Heart right ventricle (tissue), 16 donors: Measurements from ENCODE around the gene RPS6KC1. TPM values are rescaled to one million over a fixed set of nuclear protein-coding genes. Genes with fewer than 3 reads are reported as not detected.

Experiments used
- ATAC-seq, 8 donors: fragments of 200-7000 bp; cut with Tn5 transposase; one replicate each; pipeline ENCODE4 v1.9.1; 2020; ENCODE audit warnings: mild to moderate bottlenecking in 8 of 8, moderate library complexity in 8 of 8, moderate number of reproducible peaks in 1 of 8
- DNase-seq, 2 donors: peaks; one replicate each; pipeline ENCODE4 v3.0.0-alpha.2; 2020
- H3K27ac ChIP-seq, 10 donors: fragments of 200-600 bp; sonication (generic) in 2 of 10; one replicate each; pipeline versions ENCODE4 v1.5.0 to v1.8.0; 2020 to 2022; ENCODE audit warnings: mild to moderate bottlenecking in 3 of 10
- H3K27me3 ChIP-seq, 7 donors: fragments of 200-600 bp; one replicate each; pipeline ENCODE4 v1.8.0; 2021 to 2022; ENCODE audit warnings: mild to moderate bottlenecking in 2 of 7
- H3K36me3 ChIP-seq, 9 donors: fragments of 200-600 bp; sonication (generic) in 1 of 9; one replicate each; pipeline versions ENCODE4 v1.5.0 to v1.8.0; 2020 to 2022; ENCODE audit warnings: mild to moderate bottlenecking in 2 of 9
- H3K4me1 ChIP-seq, 9 donors: fragments of 200-600 bp; sonication (generic) in 1 of 9; one replicate each; pipeline versions ENCODE4 v1.5.0 to v1.8.0; 2020 to 2022; ENCODE audit warnings: mild to moderate bottlenecking in 4 of 9
- H3K4me3 ChIP-seq, 10 donors: fragments of 200-600 bp; sonication (generic) in 2 of 10; one replicate each; pipeline versions ENCODE4 v1.5.0 to v1.8.0; 2020 to 2022; ENCODE audit warnings: mild to moderate bottlenecking in 7 of 10, moderate library complexity in 2 of 10
- H3K9me3 ChIP-seq, 11 donors: fragments of 200-600 bp in 10 of 11; sonication (generic) in 2 of 11; one replicate each; pipeline versions ENCODE4 v1.5.0 to v1.8.0; 2013 to 2022; ENCODE audit warnings: mild to moderate bottlenecking in 2 of 11, control low read depth in 1 of 11, moderate library complexity in 1 of 11
- CTCF ChIP-seq, 9 donors: fragments of 200-600 bp; sonication (generic) in 2 of 9; IDR thresholded peaks; one replicate each; pipeline versions ENCODE4 v1.5.0 to v1.8.0; 2021 to 2022; ENCODE audit warnings: antibody characterized with exemption in 9 of 9, mild to moderate bottlenecking in 5 of 9, moderate library complexity in 1 of 9
- WGBS, 2 donors: extraction: QIAGEN DNeasy Blood & Tissue Kit; methylation state at CpG; one replicate each; pipeline ENCODE4 v1.1.7; 2013; ENCODE audit warnings: inconsistent platforms in 1 of 2; 5-methylcytosine and 5-hydroxymethylcytosine counted together
- intact Hi-C, 10 donors: fragments of 100-400 bp; cut with DNase I; formaldehyde crosslinking; loops; one replicate each; pipeline versions ENCODE4 v1.11.1 to v1.14.2; 2022
- polyA plus RNA-seq, 2 donors: library from polyadenylated mRNA; stranded (reverse); fragments of 200-250 nt; gene quantifications; one replicate each; pipeline ENCODE4 v1.2.3, GENCODE V29; 2013
- total RNA-seq, 10 donors: library from RNA; stranded (reverse); fragmentation: NEBNext Ultra II Directional in 3 of 10; extraction: Animal tissue kit (Norgen Biotek cat#: 25700) in 3 of 10; gene quantifications; one replicate each; pipeline versions ENCODE4 v1.2.1 to v1.2.4, GENCODE V29; 2021 to 2023
- donor health status: Arrhythmogenic right ventricular cardiomyopathy.
- donor health status: ischemic (EF 13 %, LVEDD 7.1; RV severe dilation, severe dysfunction).
- donor health status: healthy with polysubstance abuse.
- donor health status: DM: no; HTN: yes; CAD: no.
- donor health status: DM: no; HTN: no; CAD: no.
- donor health status: ischemic (EF 25% LVEDD 6.9; RV normal size, moderate dysfunction).
- donor health status: ischemic (EF 25% LVEDD 5.7; RV mildly dilated, moderate dysfunction).
- donor health status: healthy.
- donor health status: DM: yes; HTN: yes; CAD: no.
- donor health status: Ischemic cardiomyopathy.
- donor health status: ischemic (EF 35%, LVEDD 5.7; RV mildly dilated, moderate dysfunction).
- donor health status: nonischemic (EF 11% LVEDD 7.7; RV severe dilation, severe dysfunction).
- donor health status: DM: yes; HTN: yes; CAD: no.
- donor health status: PGD.
- donor health status: ischemic (EF 29% LVEDD 5.4; RV normal size, mild dysfunction).
- donor health status: nonischemic (EF 23%, LVEDD 6.1; RV moderate dilation, normal function).

Gene RPS6KC1
- total and polyA plus RNA-seq, 12 donors: 3.8 to 13.8 (median 10.3) TPM

GRCh38 chr1:213287987-213288386 is 236.9 kb downstream of the RPS6KC1 start:
- intact Hi-C loops: no loop called here
- H3K4me1 ChIP-seq: no peaks in the 10 kb centered on the region
- H3K4me3 ChIP-seq: no peak overlapping the region
- no peaks in the 10 kb centered on the region for H3K36me3 ChIP-seq
- H3K9me3 ChIP-seq: peaks cover 0 to 19% (median 0%) of the 10 kb centered on the region in 11 donors
- no peak for DNase-seq
- no peaks in the 10 kb centered on the region for H3K27me3 ChIP-seq
- no peak for TF ChIP-seq CTCF (IDR thresholded peaks at IDR 0.05)
- no peak overlapping the region for H3K27ac ChIP-seq
- WGBS, 2 donors: 82 to 85% methylated on average over 5 of the region's 5 CpGs
- no peak for ATAC-seq

- DNase-seq (no peak), ATAC-seq (no peak)
- no peak overlapping the region for H3K27ac ChIP-seq
- no peaks in the 10 kb centered on the region for H3K27me3 ChIP-seq
- H3K4me3 ChIP-seq: no peak overlapping the region
- TF ChIP-seq CTCF (IDR thresholded peaks at IDR 0.05): no peak
- 76 to 79% methylated on average over 4 of the region's 4 CpGs for WGBS, 2 donors
- H3K9me3 ChIP-seq: peaks cover 0 to 10% (median 0%) of the 10 kb centered on the region in 11 donors
- H3K36me3 ChIP-seq: no peaks in the 10 kb centered on the region
- H3K4me1 ChIP-seq: no peaks in the 10 kb centered on the region
- intact Hi-C loops: no loop called here
Measured at GRCh38 chr1:213291526-213291925, 240.5 kb downstream of the RPS6KC1 start.

GRCh38 chr1:213292614-213293013 is 241.6 kb downstream of the RPS6KC1 start:
- WGBS, 2 donors: 81 to 87% methylated on average over 2 of the region's 2 CpGs
- TF ChIP-seq CTCF (IDR thresholded peaks at IDR 0.05): no peak

GRCh38 chr1:213295860-213296259 is 244.8 kb downstream of the RPS6KC1 start:
- WGBS, 2 donors: 97 to 100% methylated on average over 1 of the region's 1 CpG

More at GRCh38 chr1:213292614-213293013, 241.6 kb downstream of the RPS6KC1 start:
- Histone ChIP-seq H3K27ac (no peak overlapping the region), H3K4me1 (no peaks in the 10 kb centered on the region), H3K9me3 (peaks cover 0 to 21% (median 0%) of the 10 kb centered on the region in 11 donors), H3K4me3 (no peak overlapping the region), H3K36me3 (no peaks in the 10 kb centered on the region), H3K27me3 (no peaks in the 10 kb centered on the region)
- ATAC-seq: no peak
- no peak for DNase-seq
- intact Hi-C loops: no loop called here

More at GRCh38 chr1:213295860-213296259, 244.8 kb downstream of the RPS6KC1 start:
- Histone ChIP-seq H3K27me3 (no peaks in the 10 kb centered on the region), H3K9me3 (peaks cover 0 to 30% (median 0%) of the 10 kb centered on the region in 11 donors), H3K4me1 (no peaks in the 10 kb centered on the region), H3K36me3 (no peaks in the 10 kb centered on the region), H3K4me3 (no peak overlapping the region), H3K27ac (no peak overlapping the region)
- ATAC-seq: no peak
- no peak for TF ChIP-seq CTCF (IDR thresholded peaks at IDR 0.05)
- no peak for DNase-seq
- intact Hi-C loops: no loop called here
